IMR-90 (cell line): Measurements from ENCODE around the gene DPEP3.

Source experiments
- BHLHE40 ChIP-seq: fragments of 150-350 bp; IDR thresholded peaks from 2 replicates; pipeline ENCODE4 v1.6.1; 2016; ENCODE audit warnings: mild to moderate bottlenecking, low read depth, low read length
- CEBPB ChIP-seq: IDR thresholded peaks from 2 replicates; pipeline ENCODE4 v1.6.1; 2012; ENCODE audit warnings: low read depth, low read length, improper control_type of control experiment
- CHD1 ChIP-seq: IDR thresholded peaks from 2 replicates; pipeline ENCODE4 v1.6.1; 2012; ENCODE audit warnings: low read depth, low read length, improper control_type of control experiment
- FOS ChIP-seq: fragments of 150-350 bp; IDR thresholded peaks from 2 replicates; pipeline ENCODE4 v1.6.1; 2016; ENCODE audit warnings: low read depth, low read length
- MAZ ChIP-seq: IDR thresholded peaks from 2 replicates; pipeline ENCODE4 v1.6.1; 2012; ENCODE audit warnings: low read depth, mild to moderate bottlenecking, low read length, improper control_type of control experiment, moderate library complexity, borderline replicate concordance
- NFE2L2 ChIP-seq: fragments of 150-350 bp; IDR thresholded peaks from 2 replicates; pipeline ENCODE4 v1.6.1; 2016; ENCODE audit warnings: low read depth, mild to moderate bottlenecking, low read length
- POLR2A ChIP-seq: IDR thresholded peaks from 2 replicates; pipeline ENCODE4 v1.6.1; 2012; ENCODE audit warnings: mild to moderate bottlenecking, low read depth, low read length
- RFX5 ChIP-seq: IDR thresholded peaks from 2 replicates; pipeline ENCODE4 v1.8.0; 2012; ENCODE audit warnings: low read depth, mild to moderate bottlenecking, low read length, moderate library complexity
- TF ChIP-seq, protein P1 (sequence below): conservative IDR thresholded peaks from 2 replicates; pipeline ENCODE4 v1.5.1; 2012; ENCODE audit warnings: mild to moderate bottlenecking, low read depth, low read length, improper control_type of control experiment
- TF ChIP-seq, protein P2 (sequence below): fragments of 150-350 bp; IDR thresholded peaks from 2 replicates; pipeline ENCODE4 v1.6.1; 2017; ENCODE audit warnings: mild to moderate bottlenecking, antibody characterized with exemption, low read length, low read depth
- TF ChIP-seq, protein P3 (sequence below): fragments of 150-350 bp; IDR thresholded peaks from 2 replicates; pipeline ENCODE4 v1.6.1; 2016; ENCODE audit warnings: low read depth, mild to moderate bottlenecking, low read length, moderate library complexity, borderline replicate concordance

DNA sequence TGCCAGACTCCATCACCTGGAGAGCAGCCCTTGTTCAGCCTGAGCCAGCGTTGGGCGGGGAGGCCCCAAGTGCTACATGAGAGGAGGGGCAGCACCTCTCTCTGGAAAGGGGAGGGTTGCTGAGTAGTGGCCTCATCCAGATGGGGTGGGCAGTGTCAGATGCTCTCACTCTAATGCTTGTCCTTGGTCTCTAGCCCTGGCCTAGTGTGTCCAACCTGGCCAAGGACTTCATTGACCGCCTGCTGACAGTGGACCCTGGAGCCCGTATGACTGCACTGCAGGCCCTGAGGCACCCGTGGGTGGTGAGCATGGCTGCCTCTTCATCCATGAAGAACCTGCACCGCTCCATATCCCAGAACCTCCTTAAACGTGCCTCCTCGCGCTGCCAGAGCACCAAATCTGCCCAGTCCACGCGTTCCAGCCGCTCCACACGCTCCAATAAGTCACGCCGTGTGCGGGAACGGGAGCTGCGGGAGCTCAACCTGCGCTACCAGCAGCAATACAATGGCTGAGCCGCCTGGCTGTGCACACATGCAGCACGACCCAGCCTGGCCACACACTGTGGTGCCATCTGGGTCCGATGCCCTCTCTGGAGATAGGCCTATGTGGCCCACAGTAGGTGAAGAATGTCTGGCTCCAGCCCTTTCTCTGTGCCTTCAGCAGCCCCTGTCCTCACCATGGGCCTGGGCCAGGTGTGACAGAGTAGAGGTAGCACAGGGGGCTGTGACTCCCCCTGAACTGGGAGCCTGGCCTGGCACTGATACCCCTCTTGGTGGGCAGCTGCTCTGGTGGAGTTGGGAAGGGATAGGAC is 53.0 kb downstream of the DPEP3 start:
- no peak for TF ChIP-seq MAZ
- TF ChIP-seq, protein P1, sequence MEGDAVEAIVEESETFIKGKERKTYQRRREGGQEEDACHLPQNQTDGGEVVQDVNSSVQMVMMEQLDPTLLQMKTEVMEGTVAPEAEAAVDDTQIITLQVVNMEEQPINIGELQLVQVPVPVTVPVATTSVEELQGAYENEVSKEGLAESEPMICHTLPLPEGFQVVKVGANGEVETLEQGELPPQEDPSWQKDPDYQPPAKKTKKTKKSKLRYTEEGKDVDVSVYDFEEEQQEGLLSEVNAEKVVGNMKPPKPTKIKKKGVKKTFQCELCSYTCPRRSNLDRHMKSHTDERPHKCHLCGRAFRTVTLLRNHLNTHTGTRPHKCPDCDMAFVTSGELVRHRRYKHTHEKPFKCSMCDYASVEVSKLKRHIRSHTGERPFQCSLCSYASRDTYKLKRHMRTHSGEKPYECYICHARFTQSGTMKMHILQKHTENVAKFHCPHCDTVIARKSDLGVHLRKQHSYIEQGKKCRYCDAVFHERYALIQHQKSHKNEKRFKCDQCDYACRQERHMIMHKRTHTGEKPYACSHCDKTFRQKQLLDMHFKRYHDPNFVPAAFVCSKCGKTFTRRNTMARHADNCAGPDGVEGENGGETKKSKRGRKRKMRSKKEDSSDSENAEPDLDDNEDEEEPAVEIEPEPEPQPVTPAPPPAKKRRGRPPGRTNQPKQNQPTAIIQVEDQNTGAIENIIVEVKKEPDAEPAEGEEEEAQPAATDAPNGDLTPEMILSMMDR = no peak
- TF ChIP-seq, protein P2, sequence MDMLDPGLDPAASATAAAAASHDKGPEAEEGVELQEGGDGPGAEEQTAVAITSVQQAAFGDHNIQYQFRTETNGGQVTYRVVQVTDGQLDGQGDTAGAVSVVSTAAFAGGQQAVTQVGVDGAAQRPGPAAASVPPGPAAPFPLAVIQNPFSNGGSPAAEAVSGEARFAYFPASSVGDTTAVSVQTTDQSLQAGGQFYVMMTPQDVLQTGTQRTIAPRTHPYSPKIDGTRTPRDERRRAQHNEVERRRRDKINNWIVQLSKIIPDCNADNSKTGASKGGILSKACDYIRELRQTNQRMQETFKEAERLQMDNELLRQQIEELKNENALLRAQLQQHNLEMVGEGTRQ = no peak
- TF ChIP-seq CEBPB = no peak
- TF ChIP-seq POLR2A = no peak
- no peak for TF ChIP-seq CHD1
- TF ChIP-seq NFE2L2 = no peak
- TF ChIP-seq, protein P3, sequence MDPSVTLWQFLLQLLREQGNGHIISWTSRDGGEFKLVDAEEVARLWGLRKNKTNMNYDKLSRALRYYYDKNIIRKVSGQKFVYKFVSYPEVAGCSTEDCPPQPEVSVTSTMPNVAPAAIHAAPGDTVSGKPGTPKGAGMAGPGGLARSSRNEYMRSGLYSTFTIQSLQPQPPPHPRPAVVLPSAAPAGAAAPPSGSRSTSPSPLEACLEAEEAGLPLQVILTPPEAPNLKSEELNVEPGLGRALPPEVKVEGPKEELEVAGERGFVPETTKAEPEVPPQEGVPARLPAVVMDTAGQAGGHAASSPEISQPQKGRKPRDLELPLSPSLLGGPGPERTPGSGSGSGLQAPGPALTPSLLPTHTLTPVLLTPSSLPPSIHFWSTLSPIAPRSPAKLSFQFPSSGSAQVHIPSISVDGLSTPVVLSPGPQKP = no peak
- no peak for TF ChIP-seq RFX5
- no peak for TF ChIP-seq FOS
- no peak for TF ChIP-seq BHLHE40
